Smooth muscle cell of the brain vasculature (primary cell): ENCODE results near the gene KRT8.
"Not testable (repeated sequence)": the region's sequence is repeated elsewhere in the genome, so short reads cannot be mapped to it uniquely, and the experiment has no call there.

Experiments used
- DNase-seq: peaks from one replicate; pipeline ENCODE4 v3.0.0-alpha.2; 2012; ENCODE audit warnings: low read depth, low spot score

The KRT8 gene

GRCh38 chr12:52901715-52902541, 2.9 kb downstream of the KRT8 start:
- DNase-seq, result no peak

- DNase-seq, result no peak
These were observed 3.8 kb downstream of the KRT8 start for GRCh38 chr12:52900896-52901714.

DNA sequence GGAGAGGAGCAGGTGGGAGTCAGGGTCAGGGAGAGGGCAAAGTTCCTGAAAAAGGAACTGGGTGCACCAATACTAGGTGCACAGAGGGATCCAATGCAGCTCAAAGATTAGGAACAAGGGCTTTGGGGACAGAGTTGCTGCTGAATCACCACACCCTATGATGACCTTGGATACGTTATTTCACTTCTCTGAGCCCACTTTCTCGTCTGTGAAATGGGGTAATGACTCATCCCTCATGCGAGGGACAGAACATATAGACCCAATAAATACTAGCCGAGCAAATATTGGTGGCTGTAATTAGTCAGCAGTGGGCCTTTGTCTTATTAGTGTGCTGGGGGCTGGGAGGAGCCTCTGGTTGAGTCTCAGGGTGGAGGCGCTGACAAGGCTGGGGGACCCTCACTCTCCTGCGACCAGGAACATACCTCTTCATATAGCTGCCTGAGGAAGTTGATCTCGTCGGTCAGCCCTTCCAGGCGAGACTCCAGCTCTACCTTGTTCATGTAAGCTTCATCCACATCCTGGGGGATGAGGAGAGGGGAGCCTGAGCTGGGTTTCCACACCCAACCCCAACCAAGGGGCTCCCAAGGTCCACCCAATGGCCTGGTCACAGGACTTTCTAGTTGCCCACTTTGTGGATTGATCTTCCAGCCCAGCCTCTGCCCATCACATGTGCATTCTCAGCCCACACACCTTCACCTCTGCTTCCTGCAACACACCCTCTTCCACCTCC, 4.5 kb downstream of the KRT8 start:
- DNase-seq, result no peak

GRCh38 chr12:52899338-52900035, 5.4 kb downstream of the KRT8 start:
- DNase-seq, result no peak

- no peak for DNase-seq
These were observed 8.4 kb downstream of the KRT8 start for GRCh38 chr12:52896190-52897100.

GRCh38 chr12:52895726-52896189, 9.1 kb downstream of the KRT8 start:
- DNase-seq, result no peak

- no peak for DNase-seq
These were observed 11.9 kb downstream of the KRT8 start for GRCh38 chr12:52892974-52893373.

DNA sequence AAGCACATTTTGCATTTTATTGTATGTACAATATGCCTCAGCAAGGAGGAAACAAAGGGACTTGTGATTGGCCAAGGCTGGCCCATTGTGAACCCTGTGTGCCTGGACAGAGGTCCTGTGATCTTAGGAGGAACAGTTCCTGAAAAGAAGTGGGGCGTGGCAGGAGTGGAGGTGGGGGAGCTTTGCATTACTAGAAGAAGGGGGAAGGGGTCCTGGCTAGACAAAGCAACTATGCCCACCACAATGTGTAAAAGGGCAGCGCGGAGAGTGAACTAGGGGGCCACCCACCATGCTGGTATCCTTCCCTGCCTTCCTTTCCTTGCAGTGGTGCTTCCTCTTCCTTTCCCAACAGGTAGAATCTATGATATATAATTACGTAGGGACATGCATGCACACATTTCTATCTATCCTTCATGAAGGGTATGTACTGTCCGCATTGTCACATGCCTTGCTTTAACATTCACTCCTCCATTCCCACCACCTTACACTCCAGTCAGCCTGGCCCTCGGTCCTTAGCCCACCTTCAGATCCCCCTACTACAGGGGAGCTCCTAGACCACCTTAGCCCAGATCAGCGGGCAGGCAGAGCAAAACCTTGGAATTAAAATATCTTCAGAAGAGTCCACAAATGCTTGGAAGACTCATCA, 12.5 kb downstream of the KRT8 start:
- no peak for DNase-seq

DNA sequence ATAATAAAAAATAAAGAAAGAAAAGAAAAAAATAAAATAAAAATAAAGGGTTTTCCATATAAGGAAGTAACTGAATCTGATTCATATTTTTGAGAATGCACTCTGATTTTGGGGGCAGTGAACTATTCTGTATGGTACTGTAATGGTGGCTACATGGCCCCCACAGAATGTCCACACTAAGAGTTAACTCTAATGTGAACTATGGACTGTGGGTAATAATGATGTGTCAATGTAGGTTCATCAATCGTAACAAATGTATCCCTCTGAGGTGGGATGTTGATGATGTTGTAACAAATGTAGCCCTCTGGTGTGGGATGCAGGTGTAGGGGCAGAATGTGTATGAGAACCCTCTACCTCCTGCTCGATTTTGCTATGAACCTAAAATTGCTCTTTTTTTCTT, 13.8 kb downstream of the KRT8 start:
- DNase-seq, result no peak

GRCh38 chr12:52890417-52890816, 14.5 kb downstream of the KRT8 start:
- no peak for DNase-seq

GRCh38 chr12:52884526-52885293, 20.2 kb downstream of the KRT8 start:
- DNase-seq, result no peak

DNA sequence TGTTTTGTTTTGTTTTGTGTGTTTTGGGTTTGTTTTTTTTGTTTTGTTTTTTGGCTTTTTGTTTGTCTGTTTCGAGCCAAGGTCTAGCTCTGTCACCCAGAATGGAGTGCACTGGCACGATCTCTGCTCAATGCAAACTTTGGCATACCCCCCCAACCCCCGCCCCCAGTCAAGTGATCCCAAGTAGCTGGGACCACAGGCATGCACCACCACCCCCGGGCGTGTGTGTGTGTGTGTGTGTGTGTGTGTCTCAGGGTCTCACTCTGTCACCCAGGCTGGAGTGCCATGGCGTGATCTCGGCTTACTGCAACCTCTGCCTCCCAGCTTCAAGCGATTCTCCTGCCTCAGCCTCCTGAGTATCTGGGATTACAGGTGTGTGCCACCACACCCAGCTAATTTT, 24.4 kb downstream of the KRT8 start:
- DNase-seq, result not testable (repeated sequence)

GRCh38 chr12:52879394-52880351, 25.2 kb downstream of the KRT8 start:
- DNase-seq, result peak; percentile 68

DNA sequence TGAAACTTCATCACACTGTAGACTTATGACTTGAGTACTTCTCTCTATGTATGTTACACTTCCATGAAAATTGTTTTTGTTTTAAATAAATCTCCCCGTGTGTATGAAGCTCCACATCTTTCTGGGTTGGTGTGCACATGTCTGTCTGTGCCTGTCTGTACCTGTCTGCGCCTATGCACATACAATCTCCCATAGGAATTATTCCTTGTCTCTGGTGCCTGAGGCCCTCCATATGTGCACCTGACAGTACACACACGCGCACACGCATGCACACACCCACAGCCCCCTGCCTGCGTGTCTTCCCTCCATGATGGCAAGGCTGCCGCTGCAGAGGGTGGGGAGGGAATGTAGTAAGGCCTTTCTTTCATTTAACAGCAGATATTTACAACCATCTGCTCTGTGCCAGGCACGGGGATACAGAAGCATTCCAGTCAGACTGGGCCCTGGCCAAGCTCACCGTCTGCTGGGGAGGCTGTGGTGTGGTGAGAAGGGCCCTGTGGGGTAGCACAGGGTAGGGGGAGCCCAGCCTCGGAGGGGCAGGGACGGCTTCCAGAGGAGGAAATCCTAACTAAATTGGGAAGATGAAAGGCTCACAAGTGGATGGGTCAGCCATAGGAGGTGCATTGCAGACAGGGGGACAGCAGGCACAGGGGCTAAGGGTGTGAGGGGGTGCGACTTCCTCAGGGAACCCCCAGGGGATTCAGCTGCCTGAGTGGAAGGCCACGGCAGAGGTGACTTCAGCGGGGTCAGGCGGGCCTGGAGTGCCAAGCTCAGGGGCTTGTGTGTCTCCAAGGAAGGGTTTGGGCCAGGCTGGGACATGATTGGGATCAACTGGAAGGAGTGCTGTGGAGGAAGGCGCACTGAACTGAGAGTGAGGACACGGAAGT, 26.1 kb downstream of the KRT8 start:
- DNase-seq, result no peak

- DNase-seq, result no peak
These were observed 27.6 kb downstream of the KRT8 start for GRCh38 chr12:52877242-52877641.

- no peak for DNase-seq
These were observed 28.5 kb downstream of the KRT8 start for GRCh38 chr12:52876372-52876771.
